Activated CD4-positive, alpha-beta T cell treated with anti-CD3 and anti-CD28 coated beads for 1 hour (primary cell): ENCODE results near the gene TMEM45B.
"Not testable (repeated sequence)": the region's sequence is repeated elsewhere in the genome, so short reads cannot be mapped to it uniquely, and the experiment has no call there.

Source experiments
- DNase-seq: peaks from one replicate; pipeline ENCODE4 v3.0.0-alpha.2; 2020

TMEM45B gene

DNA sequence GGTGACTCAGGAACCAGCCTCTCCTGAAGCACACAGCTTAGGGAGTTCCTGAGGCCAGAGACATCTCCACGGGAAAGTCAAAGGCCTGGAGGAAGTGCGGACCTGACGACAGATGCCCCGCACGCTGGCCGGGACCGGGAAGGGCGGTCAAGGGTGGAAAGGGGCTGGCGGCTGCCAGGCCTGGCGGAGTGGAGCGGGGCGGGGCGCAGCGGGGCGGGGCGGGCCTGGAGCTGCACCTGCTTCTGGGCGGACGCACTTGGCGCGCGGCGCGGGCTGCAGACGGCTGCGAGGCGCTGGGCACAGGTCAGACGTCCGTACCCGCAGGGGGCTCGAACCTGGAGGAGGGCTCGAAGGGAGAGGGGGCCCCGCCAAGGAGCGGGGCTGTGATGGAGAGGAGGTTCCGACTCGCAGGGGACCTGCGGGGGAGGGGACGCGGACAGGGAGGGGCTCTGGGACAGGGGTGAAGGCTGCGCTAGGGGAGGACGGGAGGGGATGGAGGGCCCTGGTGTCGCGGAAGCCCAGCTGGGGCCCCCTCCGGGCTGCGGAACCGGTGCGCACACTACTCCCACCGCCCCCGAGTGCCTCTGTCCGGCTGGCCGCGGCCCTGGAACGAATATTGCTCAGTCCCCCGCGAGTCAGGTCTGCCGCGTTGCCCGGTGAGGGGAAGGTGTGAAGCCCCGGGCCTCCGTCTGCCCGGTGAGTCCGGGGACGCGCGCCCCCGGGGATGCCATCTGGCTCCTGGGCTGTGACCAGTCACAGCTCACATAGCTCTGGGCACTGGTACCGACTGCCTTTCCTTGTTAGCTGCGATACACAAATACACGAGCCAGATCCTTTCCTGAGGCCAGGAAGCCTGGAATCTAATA lies at the start of gene TMEM45B:
TSS of gene TMEM45B (plus strand) at position 253 of the 866 bp plus-strand sequence. CDS start 36,635 bp downstream, outside the sequence.
- DNase-seq, result no peak

DNA sequence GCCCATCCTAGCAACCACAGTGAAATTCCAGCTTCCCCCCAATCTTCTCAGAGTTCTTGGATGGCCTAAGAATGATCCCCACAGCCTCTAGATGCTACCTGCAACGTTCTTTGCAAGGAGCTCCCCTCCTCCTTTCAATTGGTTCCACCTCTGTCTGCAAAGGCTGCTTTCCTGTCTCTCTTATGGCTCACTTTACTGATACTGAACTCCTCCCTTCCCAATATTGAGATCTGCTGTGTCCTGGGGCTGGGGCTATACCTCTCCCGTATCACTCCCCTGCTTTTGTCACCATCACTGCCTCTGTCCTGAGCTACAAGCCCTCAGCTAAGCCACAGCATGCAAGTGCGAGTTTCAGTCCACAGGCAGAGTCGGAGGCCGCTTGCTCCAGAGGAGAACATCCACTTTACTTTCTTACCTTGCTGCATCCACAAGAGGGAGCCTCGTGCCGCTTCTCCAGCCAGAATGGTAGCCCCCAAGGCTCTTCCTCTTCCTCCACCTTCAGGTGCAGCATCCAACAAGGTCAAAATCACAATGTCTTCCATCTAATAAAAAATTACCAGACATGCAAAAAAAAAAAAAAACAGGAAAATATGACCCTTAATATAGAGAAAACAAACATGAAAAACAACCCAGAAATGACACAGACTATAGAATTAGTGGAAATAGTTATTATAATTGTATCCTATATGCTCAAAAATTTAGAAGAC lies 48.6 kb upstream of the TMEM45B start:
- no peak for DNase-seq

DNA sequence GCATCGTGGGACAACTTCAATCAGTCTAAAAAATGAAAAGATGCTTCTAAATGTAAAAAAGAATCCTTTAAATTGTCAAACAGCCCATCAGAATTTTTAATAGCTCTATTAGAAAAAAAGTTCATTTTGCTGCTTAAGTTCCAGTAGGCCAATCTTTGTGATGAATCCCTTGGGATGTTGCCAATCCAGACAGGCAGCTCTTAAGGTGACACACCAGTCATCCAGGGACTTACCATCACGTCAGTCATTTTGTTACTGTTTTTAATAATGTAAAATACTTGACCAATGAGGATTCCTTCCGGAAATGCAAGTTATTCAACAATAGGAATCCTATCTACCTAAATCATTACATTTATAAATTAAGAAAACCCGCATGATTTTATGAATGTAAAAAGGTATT lies 47.8 kb upstream of the TMEM45B start:
- DNase-seq, result no peak

DNA sequence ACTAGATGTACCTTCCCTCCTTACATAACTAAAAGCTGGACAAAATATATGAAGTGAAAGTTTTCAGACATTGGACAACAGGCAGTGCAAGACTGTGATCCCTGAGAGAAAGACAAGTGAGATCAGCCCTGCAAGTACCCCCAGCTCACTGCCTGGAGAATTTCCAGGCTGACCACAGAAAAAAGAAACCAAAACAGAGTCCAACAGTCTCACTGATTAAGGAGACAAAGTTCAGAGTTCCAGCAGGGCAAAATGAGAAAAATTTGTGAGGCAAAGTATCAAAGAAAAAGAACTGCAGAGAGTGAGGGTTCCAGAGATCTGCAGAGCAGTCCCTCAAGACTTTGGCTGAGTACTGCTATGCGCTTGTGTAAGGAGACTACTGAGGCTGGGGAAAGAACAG lies 47.3 kb upstream of the TMEM45B start:
- no peak for DNase-seq

DNA sequence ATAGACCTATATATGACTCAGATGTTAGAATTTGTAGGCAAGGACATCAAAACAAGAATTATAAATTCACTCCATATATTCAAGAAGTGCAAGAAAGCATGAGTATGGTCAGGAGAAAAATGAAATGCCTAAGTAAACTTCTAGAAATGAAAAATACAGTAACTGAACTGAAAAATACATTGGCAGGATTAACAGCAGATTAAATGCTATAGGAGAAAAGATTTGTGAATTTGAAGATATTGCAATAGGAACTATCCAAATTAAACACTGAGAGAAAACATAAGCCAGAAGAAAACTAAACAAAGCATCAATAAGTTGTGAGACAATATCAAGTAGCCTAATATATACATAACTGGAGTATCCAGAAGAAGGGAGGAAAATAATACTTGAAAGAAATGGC lies 46.6 kb upstream of the TMEM45B start:
- DNase-seq, result no peak

DNA sequence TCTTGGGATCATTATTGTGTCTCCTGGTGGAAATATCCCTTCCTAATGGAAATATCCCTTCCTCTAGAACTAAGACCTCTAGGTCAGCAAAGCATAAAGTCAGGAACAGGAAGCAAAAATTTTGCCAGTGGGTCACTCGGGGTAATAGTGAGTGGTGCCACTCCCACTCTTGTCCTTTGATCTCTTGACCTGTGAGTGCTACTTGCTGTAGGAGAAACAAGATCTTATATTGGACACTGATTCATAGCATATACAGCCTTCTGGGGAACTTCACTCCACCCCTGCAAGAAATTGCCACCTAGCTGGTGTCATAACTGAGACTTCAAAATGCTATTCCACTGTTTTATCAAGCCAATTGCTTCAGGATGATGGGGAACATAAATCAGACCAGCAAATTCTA lies 44.7 kb upstream of the TMEM45B start:
- no peak for DNase-seq

DNA sequence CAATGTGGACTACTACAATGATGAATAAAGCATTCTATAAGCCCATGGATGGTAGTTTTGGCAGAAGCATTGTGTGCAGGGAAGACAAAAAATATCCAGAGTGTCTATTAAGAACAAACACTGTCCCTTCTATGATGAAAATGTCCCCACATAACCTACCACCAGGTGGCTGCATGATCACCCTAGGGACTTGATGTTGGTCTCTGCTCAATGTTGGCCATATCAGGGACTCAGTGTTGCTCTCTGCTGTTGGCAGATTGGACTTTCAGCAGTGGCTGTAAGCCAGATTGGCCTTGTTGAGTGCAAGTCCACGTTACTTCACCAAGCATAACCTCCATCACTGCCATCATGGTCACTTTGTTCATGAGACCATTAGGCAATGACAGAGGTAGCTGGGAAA lies 44.2 kb upstream of the TMEM45B start:
- not testable (repeated sequence) for DNase-seq

DNA sequence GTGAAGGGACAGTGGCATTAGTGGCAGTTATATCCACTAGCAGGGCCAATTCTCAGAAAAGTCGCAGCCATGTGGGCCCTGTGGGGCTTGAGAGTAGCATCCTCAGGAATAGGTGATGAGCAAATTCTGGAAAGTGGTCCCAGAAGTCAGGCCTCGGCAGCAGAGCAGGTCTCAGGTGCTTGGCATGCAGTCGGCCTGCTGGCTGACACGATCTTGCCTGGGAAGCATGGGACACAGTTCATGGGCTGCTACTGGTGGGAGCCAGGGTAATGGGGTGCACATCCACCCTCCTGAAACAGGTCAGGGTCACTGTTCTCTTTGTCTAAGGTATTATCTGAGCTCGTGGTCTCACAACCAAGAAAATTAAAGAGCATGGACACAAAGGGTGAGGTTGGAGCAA lies 36.8 kb upstream of the TMEM45B start:
- no peak for DNase-seq

DNA sequence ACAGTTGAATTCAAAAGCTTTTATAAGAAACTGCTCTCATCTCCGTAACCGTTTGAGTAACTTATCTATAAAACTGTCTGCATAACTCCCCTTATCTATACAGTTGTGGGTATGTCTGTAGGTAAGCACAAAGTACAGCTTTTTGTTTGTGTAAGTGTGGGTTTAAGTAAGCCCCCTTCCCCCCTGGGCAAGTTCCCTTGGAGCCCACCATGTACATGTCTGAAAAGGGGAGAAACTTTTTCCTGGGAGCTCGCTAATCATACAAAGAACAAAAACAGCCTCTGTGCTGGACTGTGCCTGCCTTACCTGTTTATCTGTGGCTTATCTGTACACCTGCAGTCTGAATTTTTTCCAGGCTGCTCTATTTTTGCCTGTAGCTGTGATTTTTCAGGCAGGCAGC lies 36.3 kb upstream of the TMEM45B start:
- no peak for DNase-seq

DNA sequence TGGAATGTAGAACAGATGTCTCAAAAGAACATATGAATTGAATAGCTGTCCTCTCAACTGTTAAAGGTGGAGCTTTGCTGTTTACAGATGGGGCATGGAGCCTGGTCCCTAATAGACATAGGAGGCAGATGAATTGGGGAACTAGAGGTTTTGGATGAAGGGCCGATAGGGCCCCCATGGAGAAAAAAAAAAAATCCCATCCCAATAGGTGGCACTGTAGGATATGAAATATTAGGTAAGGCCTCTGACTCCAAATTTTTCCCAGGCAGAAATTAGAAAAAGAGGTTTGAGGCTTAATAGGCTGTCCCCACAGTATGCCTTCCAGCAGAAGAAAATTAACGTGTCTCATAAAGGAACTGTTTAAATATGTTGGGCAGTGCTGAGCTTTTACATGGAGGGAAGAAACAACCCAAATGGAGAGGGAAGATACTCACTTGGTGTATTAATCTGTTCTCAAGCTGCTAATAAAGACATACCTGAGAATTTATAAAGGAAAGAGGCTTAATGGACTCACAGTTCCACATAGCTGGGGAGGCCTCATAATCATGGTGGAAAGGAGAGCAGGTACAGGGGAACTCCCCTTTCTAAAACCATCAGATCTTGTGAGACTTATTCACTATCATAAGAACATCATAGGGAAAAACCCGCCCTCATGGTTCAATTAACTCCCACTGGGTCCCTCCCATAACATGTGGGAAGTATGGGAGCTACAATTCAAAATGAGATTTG lies 30.1 kb upstream of the TMEM45B start:
- DNase-seq, result no peak

DNA sequence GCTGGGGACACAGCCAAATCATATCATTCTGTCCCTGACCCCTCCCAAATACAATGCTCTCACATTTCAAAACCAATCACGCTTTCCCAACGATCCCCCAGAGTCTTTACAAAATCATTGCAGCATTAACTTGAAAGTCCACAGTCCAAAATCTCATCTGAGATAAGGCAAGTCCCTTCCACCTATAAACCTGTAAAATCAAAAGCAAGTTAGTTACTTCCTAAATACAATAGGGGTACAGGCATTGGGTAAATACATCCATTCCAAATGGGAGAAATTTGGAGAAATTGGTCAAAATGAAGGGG lies 29.6 kb upstream of the TMEM45B start:
- not testable (repeated sequence) for DNase-seq

DNA sequence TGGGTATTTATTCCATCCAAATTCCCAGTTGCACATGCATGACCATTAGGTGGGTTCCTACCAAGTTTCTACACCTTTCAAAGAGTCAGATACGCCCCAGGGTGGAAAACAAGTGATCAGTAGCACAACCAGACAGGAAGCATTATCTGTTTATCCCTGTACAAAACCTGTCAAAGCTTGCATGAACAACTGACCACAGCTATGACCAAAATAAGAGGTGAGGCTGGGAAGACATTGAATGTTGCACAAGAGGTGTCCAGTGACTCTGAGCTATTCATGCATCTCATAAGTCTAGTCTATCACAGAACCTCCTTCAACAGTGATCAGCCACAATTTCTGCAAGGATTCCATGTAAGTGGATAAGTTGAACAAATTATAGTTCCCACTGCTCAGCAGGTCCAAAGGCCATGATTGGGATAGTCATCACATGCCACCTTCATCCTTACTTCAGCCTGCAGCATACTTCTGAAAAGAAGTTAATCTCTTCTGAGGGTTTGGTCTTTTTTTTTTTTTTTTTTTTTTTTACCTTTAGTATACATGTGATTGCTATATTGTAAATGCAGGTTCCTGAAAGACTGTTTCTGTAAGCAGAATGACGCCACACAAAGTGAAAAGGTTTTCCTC lies 28.0 kb upstream of the TMEM45B start:
- DNase-seq, result no peak

DNA sequence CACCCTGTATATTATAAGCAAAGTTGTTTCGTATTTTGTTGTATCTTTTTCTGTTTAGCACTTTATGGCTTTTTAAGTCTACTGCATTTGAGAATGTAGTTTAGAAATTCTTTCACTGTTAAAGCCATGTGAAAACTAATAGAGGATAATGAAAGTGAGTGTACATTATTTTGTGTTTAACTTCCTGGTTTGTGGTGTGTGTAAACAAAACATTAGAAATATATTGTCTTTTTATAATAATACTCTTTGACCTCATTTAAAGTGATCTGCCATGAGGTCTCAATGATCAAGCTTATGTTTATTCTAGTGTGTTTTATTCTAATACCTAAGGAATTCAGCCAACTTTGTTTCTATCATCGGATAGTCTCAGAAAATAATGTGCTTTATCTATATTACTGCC lies 27.4 kb upstream of the TMEM45B start:
- no peak for DNase-seq

DNA sequence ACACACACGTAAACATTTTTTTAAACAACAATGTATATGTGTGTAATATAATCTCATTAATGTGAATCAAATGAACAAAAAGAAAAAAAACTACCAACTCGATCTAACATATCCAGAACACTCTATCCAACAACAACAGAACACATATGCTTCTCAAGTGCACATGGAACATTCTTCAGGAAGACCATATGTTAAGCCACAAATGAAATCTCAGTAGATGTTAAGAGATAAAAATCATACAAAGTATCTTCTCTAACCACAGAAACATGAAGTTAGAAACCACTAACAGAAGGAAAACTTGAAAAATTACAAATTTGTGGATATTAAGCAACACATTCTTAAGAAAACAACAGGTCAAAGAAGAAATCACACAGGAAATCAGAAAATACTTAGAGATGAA lies 25.5 kb upstream of the TMEM45B start:
- DNase-seq, result no peak

DNA sequence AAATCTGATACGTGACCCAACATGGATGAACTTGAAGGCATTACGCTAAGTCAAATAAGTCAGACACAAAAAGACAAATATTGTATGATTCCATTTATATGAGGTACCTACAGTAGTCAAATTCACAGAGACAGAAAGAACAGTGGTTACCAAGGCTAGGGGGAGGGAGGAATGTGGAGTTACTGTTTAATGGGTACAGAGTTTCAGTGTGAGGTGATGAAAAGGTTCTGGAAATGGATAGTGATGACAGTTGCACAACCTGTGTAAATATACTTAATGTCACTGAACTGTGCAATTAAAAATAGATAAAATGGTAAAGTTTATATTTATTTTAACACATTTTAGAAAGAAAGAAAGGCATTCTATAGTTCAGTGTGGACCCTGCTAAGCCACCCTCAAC lies 24.1 kb upstream of the TMEM45B start:
- no peak for DNase-seq

DNA sequence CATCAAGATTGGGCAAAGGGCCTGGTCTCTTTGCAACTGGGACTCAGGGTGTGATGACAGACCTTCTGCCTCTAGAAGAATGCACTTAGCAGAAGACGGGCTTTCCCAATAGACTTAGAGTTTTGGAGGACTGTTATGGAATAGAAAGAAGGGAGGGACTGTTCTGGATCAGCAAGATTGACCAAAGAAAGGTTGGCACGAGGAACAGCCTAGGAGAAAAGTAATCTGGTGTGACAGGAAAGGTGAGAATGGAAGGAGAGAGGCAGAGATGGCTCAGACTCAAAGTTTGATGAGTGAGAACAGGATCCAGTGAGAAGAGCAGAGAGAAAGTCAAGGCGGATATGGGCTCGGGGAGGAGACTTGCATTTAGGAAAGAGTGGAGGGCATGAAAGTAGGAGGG lies 23.0 kb upstream of the TMEM45B start:
- no peak for DNase-seq

DNA sequence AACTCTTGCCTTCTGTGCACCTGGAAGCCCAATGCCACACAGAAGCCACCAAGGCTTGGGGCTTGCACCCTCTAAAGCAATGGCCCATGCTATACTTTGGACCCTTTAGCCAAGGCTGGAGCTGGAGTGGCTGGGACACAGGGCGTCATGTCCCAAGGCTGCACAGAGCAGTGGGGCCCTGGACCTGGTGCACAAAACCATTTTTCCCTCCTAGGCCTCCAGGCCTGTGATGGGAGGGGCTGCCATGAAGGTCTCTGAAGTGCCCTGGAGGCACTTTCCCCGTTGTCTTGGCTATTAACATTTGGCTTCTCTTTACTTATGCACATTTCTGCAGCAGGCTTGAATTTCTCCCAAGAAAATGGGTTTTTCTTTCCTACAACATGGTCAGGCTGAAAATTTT lies 20.6 kb upstream of the TMEM45B start:
- no peak for DNase-seq

DNA sequence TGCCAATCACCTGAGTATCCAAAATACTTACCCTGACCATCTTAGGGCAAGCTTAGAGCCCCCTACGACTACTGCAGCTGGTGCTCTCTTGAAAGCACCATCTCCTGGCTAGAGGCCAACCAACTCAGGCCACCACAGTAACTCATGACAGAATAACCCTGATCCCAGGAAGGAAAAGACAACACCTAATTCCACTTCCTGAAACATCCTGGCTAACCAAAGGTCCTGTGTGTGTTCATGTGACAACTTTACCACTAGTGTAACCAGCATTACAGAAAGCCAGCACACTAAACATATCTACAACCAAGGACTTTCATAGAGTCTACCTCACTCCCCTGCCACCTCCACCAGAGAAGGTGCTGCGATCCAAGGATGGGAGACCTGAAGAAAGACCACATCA lies 17.4 kb upstream of the TMEM45B start:
- DNase-seq, result no peak

DNA sequence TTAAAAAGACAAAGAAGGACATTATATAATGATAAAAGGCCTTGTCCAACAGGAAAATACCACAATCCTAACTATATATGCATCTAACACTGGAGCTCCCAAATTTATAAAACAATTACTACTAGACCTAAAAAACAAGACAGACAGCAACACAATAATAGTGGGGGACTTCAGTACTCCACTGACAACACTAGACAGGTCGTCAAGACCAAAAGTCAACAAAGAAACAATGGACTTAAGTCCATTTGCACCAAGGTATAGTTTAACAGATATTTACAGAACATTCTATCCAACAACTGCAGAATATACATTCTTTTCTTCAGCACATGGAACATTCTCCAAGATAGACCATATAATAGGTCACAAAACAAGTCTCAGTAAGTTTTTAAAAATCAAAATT lies 15.5 kb upstream of the TMEM45B start:
- DNase-seq, result not testable (repeated sequence)

DNA sequence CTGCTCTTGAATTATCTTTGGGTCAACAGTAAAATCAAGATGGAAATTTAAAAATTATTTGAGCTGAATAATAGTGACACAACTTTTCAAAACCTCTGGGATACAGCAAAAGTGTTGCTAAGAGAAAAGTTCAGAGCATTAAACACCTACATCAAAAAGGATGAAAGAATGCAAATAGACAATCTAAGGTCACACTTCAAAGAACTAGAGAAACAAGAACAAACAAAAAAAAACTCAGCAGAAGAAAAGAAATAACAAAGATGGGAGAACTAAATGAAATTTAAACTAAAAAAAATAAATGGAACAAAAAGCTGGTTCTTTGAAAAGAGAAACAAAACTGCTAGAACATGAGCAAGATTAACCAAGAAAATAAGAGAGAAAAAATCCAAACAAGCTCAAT lies 15.0 kb upstream of the TMEM45B start:
- no peak for DNase-seq

DNA sequence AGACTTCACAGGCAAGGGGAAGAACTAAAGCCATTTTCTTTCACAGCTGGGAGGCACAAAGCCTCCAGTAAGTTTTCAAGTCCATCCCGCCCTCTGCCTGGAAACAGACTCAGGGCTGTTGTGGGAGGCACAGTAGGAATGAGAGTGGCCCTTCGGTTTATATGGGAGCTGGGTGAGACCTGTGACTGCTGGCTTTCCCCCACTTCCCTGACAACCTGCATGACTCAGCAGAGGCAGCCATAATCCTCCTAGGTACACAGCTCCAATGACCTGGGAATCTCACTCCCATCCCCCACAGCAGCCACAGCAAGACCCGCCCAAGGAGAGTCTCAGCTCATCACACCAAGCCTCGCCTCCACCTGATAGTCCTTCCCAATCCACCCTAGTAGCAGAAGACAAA lies 12.1 kb upstream of the TMEM45B start:
- DNase-seq, result no peak

DNA sequence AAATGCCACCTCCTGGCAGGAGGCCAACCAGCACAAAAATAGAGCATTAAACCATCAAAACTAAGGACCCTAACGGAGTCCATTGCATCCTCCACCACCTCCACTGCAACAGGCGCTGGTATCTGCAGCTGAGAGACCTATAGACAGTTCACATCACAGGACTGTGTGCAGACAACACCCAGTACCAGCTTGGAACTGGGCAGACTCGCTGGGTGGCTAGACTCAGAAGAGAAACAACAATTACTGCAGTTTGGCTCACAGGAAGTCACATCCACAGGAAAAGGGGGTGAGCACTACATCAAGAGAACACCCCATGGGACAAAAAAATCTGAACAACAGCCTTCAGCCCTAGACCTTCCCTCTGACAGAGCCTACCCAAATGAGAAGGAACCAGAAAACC lies 11.6 kb upstream of the TMEM45B start:
- no peak for DNase-seq

DNA sequence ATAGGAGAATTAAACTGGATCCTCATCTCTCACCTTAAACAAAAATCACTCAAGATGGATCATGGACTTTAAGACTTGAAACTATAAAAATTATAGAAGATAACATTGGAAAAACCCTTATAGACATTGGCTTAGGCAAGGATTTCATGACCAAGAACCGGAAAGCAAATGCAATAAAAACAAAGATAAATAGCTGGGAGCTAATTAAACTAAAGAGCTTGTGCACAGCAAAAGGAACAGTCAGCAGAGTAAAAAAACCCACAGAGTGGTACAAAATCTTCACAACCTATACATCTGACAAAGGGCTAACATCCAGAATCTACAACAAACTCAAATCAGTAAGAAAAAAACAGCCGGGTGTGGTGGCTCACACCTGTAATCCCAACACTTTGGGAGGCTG lies 7.4 kb upstream of the TMEM45B start:
- not testable (repeated sequence) for DNase-seq
